ENCODE results near the gene TEX48. TPM values are rescaled to one million over a fixed set of nuclear protein-coding genes. Genes with fewer than 3 reads are reported as not detected.

The TEX48 gene, protein sequence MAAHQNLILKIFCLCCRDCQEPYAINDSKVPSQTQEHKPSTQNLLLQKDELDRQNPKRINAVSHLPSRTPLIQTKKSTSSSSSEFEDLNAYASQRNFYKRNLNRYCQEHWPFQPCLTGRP
- not detected for total RNA-seq (2021; ENCODE audit: unreplicated experiment)
- not detected for polyA plus RNA-seq (2012; ENCODE audit: insufficient read length)
- Bru-seq, nascent RNA: not detected
- BruChase-seq, experiment 1, labeled RNA remaining after a 2-hour chase: not detected
- not detected for BruChase-seq, experiment 2, labeled RNA remaining after a 6-hour chase
- long read RNA-seq: 0 reads

DNA sequence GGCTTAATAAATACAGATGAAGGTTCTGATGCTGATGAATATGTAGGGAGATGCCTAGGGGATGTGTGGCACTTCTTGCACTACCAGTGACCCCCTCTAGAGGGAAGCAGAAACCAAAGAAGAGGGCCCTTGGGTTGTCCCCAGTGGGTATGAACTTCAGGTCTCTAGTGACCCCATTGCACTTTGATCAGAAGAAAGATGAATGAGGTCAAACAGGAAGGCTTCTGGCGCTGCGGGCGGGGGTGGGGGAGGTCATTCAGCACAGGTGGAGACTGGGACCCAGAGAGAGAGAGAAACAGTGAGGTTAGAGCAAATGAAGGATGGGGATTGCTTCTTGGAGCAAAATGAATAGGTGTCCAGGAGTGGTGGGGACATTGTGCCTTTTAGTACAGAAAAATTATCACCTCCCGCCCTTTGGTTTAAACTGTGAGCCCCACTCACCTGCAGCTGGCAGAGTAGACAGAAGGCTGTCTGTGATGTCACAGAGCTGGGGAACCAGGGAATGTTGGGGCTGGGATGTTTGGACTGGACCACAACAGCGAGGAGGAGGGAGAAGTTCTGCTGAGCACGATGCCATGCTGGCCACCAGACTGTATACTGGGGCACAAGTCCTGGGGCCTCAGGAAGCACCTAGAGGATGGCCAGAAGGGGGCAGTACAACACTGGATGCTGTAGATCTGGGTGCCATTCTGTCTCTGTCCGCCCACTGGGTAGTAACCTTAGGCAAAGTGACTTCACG, at the start of gene TEX48:
TEX48 (minus strand) TSS at position 599 of the 739 bp plus-strand sequence. CDS start 10,469 bp downstream, outside the sequence.
- H3K4me3 ChIP-seq (ENCODE audit: low read depth in 2 of 2, low read length in 2 of 2): no peak within 1 kb of the TSS
- ChIA-PET CTCF (interaction anchor here (0.6 to 1.4 kb wide), 4 partner anchors 45 to 334 kb away, joined by 3 to 6 read pairs (median 4); no protein-coding TSS in a partner anchor), POLR2A (no interaction called here)
- H3K4me1 ChIP-seq (ENCODE audit: control insufficient read depth, insufficient read depth, low read length): no peaks in the 10 kb centered on the region
- H3K9me3 ChIP-seq (ENCODE audit: control insufficient read depth, insufficient read depth, low read depth, low read length): no peaks in the 10 kb centered on the region
- no peak for DNase-seq (ENCODE audit: low read depth, low spot score)
- intact Hi-C loops (cut with micrococcal nuclease; ENCODE audit: unreplicated experiment) (loop anchor here (1.0 kb wide), 2 partner anchors 230 to 333 kb away; no protein-coding TSS in a partner anchor), in situ Hi-C loops (cut with HindIII; ENCODE audit: low pct_unique_long_range_greater_than_20kb, low sequenced_read_pairs) (no loop called here)
- H3K27me3 ChIP-seq (ENCODE audit: control insufficient read depth, insufficient read depth, low read length): no peaks in the 10 kb centered on the region
- no TSS peak for BruUV-seq (replicated peaks)
- no peak within 1 kb of the TSS for H3K27ac ChIP-seq (ENCODE audit: low read length)
- H3K36me3 ChIP-seq (ENCODE audit: control insufficient read depth, insufficient read depth, low read length): no peaks in the 10 kb centered on the region
- peak; percentile 94 for ATAC-seq
- TF ChIP-seq, protein P1, sequence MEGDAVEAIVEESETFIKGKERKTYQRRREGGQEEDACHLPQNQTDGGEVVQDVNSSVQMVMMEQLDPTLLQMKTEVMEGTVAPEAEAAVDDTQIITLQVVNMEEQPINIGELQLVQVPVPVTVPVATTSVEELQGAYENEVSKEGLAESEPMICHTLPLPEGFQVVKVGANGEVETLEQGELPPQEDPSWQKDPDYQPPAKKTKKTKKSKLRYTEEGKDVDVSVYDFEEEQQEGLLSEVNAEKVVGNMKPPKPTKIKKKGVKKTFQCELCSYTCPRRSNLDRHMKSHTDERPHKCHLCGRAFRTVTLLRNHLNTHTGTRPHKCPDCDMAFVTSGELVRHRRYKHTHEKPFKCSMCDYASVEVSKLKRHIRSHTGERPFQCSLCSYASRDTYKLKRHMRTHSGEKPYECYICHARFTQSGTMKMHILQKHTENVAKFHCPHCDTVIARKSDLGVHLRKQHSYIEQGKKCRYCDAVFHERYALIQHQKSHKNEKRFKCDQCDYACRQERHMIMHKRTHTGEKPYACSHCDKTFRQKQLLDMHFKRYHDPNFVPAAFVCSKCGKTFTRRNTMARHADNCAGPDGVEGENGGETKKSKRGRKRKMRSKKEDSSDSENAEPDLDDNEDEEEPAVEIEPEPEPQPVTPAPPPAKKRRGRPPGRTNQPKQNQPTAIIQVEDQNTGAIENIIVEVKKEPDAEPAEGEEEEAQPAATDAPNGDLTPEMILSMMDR (IDR thresholded peaks at IDR 0.05): peak; percentile 76
- TF ChIP-seq, protein P2, sequence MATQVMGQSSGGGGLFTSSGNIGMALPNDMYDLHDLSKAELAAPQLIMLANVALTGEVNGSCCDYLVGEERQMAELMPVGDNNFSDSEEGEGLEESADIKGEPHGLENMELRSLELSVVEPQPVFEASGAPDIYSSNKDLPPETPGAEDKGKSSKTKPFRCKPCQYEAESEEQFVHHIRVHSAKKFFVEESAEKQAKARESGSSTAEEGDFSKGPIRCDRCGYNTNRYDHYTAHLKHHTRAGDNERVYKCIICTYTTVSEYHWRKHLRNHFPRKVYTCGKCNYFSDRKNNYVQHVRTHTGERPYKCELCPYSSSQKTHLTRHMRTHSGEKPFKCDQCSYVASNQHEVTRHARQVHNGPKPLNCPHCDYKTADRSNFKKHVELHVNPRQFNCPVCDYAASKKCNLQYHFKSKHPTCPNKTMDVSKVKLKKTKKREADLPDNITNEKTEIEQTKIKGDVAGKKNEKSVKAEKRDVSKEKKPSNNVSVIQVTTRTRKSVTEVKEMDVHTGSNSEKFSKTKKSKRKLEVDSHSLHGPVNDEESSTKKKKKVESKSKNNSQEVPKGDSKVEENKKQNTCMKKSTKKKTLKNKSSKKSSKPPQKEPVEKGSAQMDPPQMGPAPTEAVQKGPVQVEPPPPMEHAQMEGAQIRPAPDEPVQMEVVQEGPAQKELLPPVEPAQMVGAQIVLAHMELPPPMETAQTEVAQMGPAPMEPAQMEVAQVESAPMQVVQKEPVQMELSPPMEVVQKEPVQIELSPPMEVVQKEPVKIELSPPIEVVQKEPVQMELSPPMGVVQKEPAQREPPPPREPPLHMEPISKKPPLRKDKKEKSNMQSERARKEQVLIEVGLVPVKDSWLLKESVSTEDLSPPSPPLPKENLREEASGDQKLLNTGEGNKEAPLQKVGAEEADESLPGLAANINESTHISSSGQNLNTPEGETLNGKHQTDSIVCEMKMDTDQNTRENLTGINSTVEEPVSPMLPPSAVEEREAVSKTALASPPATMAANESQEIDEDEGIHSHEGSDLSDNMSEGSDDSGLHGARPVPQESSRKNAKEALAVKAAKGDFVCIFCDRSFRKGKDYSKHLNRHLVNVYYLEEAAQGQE (IDR thresholded peaks at IDR 0.05; ENCODE audit: insufficient read depth in 1 of 2, low read depth in 2 of 2, low read length in 1 of 2): no peak

DNA sequence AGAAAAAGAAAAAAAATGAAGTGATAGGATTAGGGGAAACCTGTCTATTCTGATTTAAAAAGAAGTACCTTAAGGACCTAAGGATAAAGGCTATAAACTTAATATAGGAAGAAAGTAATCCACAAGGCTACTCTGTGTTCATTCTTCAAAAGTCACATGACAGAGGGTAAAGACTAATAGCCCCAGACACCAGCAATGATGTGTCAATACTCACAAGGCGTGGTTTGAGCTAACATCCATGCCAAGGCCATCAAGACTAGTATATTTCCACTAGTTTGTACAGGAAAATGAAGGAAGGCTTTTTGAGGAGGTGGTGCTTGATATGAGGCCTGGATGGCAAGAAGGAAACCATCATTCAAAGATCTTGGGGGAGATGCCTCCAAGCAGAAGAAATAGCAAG, 49.7 kb upstream of the TEX48 start:
- DNase-seq (ENCODE audit: low read depth, low spot score) (no peak), ATAC-seq (no peak)
- POLR2A ChIA-PET: no interaction called here
- intact Hi-C loops (cut with micrococcal nuclease; ENCODE audit: unreplicated experiment) (loop anchor here (10.0 kb wide), 1 partner anchor 793 kb away; no protein-coding TSS in a partner anchor), in situ Hi-C loops (cut with HindIII; ENCODE audit: low pct_unique_long_range_greater_than_20kb, low sequenced_read_pairs) (no loop called here)
- Histone ChIP-seq H3K9me3 (ENCODE audit: control insufficient read depth, insufficient read depth, low read depth, low read length) (no peaks in the 10 kb centered on the region), H3K36me3 (ENCODE audit: control insufficient read depth, insufficient read depth, low read length) (no peaks in the 10 kb centered on the region), H3K27ac (ENCODE audit: low read length) (no peak overlapping the region), H3K4me3 (ENCODE audit: low read depth in 2 of 2, low read length in 2 of 2) (no peak overlapping the region), H3K4me1 (ENCODE audit: control insufficient read depth, insufficient read depth, low read length) (no peaks in the 10 kb centered on the region), H3K27me3 (ENCODE audit: control insufficient read depth, insufficient read depth, low read length) (no peaks in the 10 kb centered on the region)
- TF ChIP-seq POLR2AphosphoS5 (IDR thresholded peaks at IDR 0.05; ENCODE audit: low read depth, low read length): no peak
- no peak for TF ChIP-seq SIN3A (IDR thresholded peaks at IDR 0.05; ENCODE audit: borderline replicate concordance, insufficient read depth, low read depth, low read length)
- CTCF ChIA-PET: no interaction called here
- no TSS peak for BruUV-seq (replicated peaks)

DNA sequence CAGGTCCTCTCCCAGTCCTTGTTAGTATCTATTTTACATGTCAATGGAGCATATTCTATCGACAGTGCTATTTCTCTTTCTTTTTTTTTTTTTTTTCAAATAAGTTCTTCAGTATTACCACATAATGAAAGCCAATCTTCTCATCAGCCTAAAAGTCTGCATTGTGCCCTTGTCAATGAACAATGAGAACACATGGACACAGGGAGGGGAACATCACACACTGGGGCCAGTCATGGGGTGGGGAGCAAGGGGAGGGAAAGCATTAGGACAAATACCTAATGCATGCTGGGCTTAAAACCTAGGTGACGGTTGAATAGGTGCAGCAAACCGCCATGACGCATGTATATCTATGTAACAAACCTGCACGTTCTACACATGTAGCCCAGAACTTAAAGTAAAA, 47.7 kb upstream of the TEX48 start:
- no peaks in the 10 kb centered on the region for H3K4me1 ChIP-seq (ENCODE audit: control insufficient read depth, insufficient read depth, low read length)
- ATAC-seq (no peak), DNase-seq (ENCODE audit: low read depth, low spot score) (no peak)
- BruUV-seq (replicated peaks): no TSS peak
- no peaks in the 10 kb centered on the region for H3K36me3 ChIP-seq (ENCODE audit: control insufficient read depth, insufficient read depth, low read length)
- in situ Hi-C loops (cut with HindIII; ENCODE audit: low pct_unique_long_range_greater_than_20kb, low sequenced_read_pairs): no loop called here
- ChIA-PET CTCF (no interaction called here), POLR2A (no interaction called here)
- no peaks in the 10 kb centered on the region for H3K9me3 ChIP-seq (ENCODE audit: control insufficient read depth, insufficient read depth, low read depth, low read length)
- intact Hi-C loops (cut with micrococcal nuclease; ENCODE audit: unreplicated experiment): loop anchor here (10.0 kb wide), 1 partner anchor 795 kb away; no protein-coding TSS in a partner anchor
- no peaks in the 10 kb centered on the region for H3K27me3 ChIP-seq (ENCODE audit: control insufficient read depth, insufficient read depth, low read length)
- TF ChIP-seq, protein P1 (IDR thresholded peaks at IDR 0.05): no peak
- TF ChIP-seq POLR2AphosphoS5 (IDR thresholded peaks at IDR 0.05; ENCODE audit: low read depth, low read length): no peak
- TF ChIP-seq TCF7L2 (IDR thresholded peaks at IDR 0.05; ENCODE audit: low read depth, low read length): no peak
- TF ChIP-seq, protein P2 (IDR thresholded peaks at IDR 0.05; ENCODE audit: insufficient read depth in 1 of 2, low read depth in 2 of 2, low read length in 1 of 2): no peak
- TF ChIP-seq SIN3A (IDR thresholded peaks at IDR 0.05; ENCODE audit: borderline replicate concordance, insufficient read depth, low read depth, low read length): no peak
- no peak overlapping the region for H3K27ac ChIP-seq (ENCODE audit: low read length)
- no peak overlapping the region for H3K4me3 ChIP-seq (ENCODE audit: low read depth in 2 of 2, low read length in 2 of 2)
